Measurements from ENCODE around the gene C5orf34.

DNA sequence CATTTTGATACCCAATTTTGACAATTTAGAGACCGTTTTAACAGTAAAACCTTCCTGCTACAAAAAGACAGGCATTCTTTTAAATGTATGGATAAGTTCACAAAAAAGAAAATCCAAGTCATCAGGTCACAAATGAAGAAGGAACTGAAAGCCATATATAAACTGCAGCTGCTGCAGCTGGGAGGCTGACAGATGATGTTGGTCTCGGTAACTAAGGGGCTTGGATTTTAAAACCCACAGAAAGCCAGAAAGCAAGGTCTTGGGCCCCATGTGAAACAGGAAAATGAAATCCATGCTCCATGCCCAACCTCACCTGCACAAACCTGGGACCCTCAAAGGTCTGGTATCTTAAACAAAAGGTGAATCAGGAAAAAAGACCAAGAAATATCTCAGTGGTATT, 15.7 kb upstream of the C5orf34 start:
- TF ChIP-seq, protein P1, sequence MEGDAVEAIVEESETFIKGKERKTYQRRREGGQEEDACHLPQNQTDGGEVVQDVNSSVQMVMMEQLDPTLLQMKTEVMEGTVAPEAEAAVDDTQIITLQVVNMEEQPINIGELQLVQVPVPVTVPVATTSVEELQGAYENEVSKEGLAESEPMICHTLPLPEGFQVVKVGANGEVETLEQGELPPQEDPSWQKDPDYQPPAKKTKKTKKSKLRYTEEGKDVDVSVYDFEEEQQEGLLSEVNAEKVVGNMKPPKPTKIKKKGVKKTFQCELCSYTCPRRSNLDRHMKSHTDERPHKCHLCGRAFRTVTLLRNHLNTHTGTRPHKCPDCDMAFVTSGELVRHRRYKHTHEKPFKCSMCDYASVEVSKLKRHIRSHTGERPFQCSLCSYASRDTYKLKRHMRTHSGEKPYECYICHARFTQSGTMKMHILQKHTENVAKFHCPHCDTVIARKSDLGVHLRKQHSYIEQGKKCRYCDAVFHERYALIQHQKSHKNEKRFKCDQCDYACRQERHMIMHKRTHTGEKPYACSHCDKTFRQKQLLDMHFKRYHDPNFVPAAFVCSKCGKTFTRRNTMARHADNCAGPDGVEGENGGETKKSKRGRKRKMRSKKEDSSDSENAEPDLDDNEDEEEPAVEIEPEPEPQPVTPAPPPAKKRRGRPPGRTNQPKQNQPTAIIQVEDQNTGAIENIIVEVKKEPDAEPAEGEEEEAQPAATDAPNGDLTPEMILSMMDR (conservative IDR thresholded peaks at IDR 0.05; ENCODE audit: low read depth, low read length) = no peak
- no peak for TF ChIP-seq EZH2 (IDR thresholded peaks at IDR 0.05; ENCODE audit: borderline replicate concordance, low read depth, low read length, poor library complexity, severe bottlenecking)
